Right renal cortex interstitium (tissue), 3 donors: ENCODE results near the gene CXCL6. TPM values are rescaled to one million over a fixed set of nuclear protein-coding genes. Genes with fewer than 3 reads are reported as not detected.

Experiments used
- DNase-seq, 3 donors: peaks; one replicate each; pipeline ENCODE4 v3.0.0-alpha.2; 2013; ENCODE audit warnings: low read depth in 3 of 3, low spot score in 2 of 3
- polyA plus RNA-seq, 3 donors: library from polyadenylated mRNA; unstranded; fragments of 120-200 nt; gene quantifications; one replicate each; pipeline ENCODE4 v1.2.1, GENCODE V29; 2013; ENCODE audit not compliant: insufficient read length in 3 of 3

The CXCL6 gene
- polyA plus RNA-seq: under 1 TPM in 1 of 3 donors, not detected in 2; 0.17 TPM

GRCh38 chr4:73836373-73837279, at the start of gene CXCL6:
Gene CXCL6, plus strand, starts transcription at chr4:73836678. Its CDS starts 73 bp downstream, at chr4:73836751.
- no peak for DNase-seq

GRCh38 chr4:73788411-73788810, 48.1 kb upstream of the CXCL6 start:
- no peak for DNase-seq

DNA sequence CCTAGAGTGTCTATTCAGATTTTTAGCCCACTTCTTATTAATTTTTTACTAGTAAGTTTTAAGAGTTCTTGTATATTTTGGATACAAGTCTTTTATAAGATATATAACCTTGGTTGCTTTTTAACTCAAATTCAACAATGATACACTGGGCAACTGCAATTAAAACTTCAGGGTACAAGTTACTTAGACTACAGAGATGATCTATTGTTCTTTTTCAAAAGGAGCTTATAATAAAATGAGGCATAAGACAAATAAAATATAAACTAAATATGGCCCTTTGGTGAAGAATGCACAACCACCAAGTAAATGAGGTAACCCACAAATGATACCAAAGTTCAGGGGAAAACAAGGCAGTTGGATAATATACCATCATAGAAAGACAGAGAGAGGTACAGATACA, 37.6 kb upstream of the CXCL6 start:
- no peak for DNase-seq

GRCh38 chr4:73800206-73800605, 36.3 kb upstream of the CXCL6 start:
- DNase-seq: no peak

GRCh38 chr4:73801692-73802091, 34.8 kb upstream of the CXCL6 start:
- no peak for DNase-seq

DNA sequence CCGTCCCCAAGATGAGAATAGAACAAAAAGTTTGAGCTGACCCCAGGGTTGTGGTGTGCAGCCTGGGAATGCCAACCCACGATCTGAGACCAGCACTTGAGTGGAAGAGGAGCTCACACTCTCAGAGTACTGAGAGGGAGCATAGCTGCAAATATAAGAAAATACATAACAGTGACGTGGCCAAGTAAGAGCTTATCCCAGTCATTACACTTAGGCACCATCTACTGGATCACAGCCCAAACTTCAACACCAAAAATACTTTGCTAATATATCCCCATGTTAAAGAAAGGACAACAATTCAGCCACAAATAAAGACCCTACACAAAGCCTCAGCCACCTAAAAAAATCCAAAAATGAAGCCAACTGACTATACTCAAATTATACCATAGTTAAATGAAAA, 33.3 kb upstream of the CXCL6 start:
- no peak for DNase-seq

DNA sequence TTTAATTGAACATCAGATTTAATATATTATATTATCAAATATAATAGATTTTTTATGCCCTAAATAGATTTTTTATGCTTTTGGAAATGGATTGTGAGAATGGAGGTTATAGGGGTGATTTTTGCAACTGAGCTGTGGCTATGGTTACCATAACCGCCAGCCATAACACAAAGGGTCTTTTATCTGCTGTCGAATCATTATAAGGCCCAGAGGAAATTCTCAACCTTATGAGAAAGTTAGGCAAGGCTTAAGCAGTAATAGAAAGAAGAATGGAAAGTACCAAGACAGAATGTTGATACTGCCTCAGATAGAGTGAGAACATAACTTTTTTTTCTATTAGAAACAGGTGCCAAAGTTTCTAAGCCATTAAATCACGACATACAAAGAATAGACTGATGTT, 26.3 kb upstream of the CXCL6 start:
- no peak for DNase-seq

DNA sequence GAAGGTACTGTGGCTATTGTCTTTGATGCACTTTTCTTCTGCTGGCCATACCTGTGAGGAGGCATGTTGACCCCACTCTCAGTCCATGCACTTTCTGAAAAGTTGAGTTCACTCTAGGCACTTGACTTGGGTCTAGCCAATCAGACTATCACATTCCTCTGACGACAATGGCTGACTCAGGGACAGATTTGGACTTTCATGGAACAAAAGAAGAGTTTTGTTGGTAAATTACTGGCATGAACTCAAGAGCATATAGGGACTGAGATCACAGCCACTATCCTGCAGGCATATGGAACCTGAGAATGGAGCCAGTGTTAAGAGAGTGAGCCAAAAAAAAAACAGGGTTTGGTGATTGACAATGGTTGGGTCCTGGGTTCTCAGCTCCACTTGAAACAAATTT, 24.6 kb upstream of the CXCL6 start:
- no peak for DNase-seq

DNA sequence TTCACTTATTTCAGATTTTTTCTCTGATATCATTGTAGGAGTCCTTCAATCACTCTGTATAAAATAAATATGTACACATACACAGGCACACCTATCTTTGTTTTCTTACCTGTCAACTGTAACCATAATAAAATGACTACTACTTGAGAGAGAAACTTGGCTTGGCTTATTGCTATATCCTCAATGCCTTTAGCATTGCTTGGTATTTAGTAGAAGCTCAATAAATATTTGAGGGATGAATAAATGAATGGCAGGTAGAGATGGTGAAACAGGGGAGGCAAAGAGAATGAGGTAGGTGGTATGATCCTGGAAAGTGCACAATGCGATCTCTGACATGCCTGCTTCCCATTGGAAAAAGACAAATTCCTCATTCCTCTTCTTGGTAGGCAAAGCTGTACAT, 21.8 kb upstream of the CXCL6 start:
- no peak for DNase-seq

GRCh38 chr4:73815145-73815544, 21.3 kb upstream of the CXCL6 start:
- DNase-seq: no peak

DNA sequence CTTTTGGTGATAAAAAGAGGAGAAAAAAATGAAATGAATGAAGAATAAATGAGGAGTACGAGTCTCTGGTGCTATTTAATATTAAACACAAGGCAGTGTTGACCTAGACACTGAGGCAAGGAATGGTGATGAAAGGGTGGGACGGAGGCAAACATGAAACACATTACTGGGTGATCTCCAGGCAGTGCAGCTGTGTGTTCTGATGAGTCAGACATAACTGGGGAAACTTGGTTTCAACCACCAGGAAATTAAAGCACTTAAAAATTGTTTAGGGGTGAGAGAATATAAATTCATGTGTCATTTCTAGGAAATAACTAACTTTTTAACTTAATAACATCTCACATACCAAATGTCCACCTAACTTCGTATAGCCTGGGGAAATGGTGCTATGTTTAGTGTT, 19.7 kb upstream of the CXCL6 start:
- no peak for DNase-seq

- DNase-seq: no peak
These were observed 19.1 kb upstream of the CXCL6 start for GRCh38 chr4:73817341-73817740.

GRCh38 chr4:73821325-73821724, 15.2 kb upstream of the CXCL6 start:
- DNase-seq: no peak

DNA sequence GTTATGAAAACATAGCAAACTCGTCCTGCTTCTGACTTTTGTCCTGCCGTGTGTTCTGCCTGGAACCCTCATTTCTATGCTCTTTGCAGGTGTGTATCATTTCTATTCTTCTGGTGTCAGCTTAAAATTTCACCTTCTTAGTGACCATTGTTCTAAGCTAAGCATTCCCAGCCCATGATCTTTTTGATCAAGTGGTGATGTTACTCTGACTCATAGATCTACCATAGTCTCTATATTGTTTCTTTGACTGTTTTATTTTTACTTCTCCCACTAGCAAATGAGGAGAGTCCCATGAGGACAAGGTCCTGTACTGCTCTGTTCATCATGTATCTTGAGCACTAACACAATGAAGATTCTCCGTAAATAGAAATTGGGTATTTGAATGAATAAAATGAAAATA, 14.1 kb upstream of the CXCL6 start:
- DNase-seq: no peak

- no peak for DNase-seq
These were observed 13.5 kb upstream of the CXCL6 start for GRCh38 chr4:73822812-73823504.

GRCh38 chr4:73823760-73824159, 12.7 kb upstream of the CXCL6 start:
- no peak for DNase-seq

- DNase-seq: no peak
These were observed 7.5 kb upstream of the CXCL6 start for GRCh38 chr4:73828956-73829355.

DNA sequence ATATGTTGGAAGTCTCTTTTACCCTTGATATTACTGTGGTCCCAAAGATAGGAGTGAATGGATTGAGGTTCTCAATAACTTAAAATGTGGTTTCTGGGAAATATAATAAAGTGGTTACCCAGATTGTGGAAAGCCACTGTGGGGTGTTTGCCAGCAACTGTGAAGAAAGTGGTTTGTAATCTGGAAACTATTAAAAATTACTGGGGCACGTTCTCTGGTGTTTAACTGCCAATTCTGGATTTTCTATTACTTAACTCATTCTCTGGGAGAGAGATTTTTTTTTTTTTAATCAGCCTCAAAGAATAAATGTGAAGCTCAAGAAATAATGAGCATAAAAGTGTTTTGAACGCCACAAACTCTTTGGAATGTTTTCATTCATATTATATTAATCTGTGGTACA, 4.9 kb upstream of the CXCL6 start:
- DNase-seq: no peak

- DNase-seq: no peak
These were observed 3.7 kb upstream of the CXCL6 start for GRCh38 chr4:73832651-73833237.

- DNase-seq: no peak
These were observed 2.6 kb downstream of the CXCL6 start for GRCh38 chr4:73839071-73839470.

DNA sequence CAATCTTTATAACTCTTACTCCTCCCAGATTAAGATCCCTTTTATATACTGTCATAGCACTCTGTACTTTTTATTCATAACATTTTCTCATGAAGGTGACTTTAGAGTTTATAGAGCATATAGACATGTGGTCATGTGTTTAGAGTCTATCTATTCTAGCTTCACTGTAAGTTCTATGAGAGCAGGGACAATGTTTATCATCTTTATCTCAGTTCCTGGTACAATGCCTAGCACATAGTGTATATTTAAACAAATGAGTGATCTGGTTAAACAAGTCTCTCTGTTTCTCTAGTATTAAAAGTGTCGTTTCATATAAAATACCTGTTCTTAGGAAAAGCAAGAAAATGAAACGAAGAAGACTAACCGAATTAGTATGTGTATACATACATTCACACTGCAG, 3.2 kb downstream of the CXCL6 start:
- DNase-seq: no peak
